ENCODE results near the gene ELAVL2.

ELAVL2 gene

DNA sequence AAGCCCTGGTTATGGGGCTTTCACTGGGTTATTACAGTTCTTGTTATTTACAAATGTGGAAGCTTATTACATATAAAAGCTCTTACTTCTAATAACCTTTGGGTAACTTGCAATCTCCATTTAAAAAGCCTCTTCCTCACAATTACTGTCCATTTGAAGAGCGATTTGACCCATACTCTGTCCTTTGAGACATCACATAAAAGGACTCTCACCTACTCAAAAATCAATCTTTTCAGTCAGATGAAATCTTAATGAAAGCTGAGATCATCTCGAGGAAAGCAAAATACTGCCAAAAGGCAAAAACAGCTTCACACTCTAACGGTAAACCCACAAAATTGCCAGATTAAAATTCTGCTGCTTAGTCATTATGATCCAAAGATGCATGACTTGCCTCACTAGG is 29.8 kb downstream of the ELAVL2 start:
- Mint-ChIP-seq H3K27ac (no peak overlapping the region), H3K27me3 (no peaks in the 10 kb centered on the region), H3K9me3 (peaks cover 5% of the 10 kb centered on the region), H3K36me3 (no peaks in the 10 kb centered on the region), H3K4me1 (no peaks in the 10 kb centered on the region), H3K4me3 (no peak overlapping the region)

DNA sequence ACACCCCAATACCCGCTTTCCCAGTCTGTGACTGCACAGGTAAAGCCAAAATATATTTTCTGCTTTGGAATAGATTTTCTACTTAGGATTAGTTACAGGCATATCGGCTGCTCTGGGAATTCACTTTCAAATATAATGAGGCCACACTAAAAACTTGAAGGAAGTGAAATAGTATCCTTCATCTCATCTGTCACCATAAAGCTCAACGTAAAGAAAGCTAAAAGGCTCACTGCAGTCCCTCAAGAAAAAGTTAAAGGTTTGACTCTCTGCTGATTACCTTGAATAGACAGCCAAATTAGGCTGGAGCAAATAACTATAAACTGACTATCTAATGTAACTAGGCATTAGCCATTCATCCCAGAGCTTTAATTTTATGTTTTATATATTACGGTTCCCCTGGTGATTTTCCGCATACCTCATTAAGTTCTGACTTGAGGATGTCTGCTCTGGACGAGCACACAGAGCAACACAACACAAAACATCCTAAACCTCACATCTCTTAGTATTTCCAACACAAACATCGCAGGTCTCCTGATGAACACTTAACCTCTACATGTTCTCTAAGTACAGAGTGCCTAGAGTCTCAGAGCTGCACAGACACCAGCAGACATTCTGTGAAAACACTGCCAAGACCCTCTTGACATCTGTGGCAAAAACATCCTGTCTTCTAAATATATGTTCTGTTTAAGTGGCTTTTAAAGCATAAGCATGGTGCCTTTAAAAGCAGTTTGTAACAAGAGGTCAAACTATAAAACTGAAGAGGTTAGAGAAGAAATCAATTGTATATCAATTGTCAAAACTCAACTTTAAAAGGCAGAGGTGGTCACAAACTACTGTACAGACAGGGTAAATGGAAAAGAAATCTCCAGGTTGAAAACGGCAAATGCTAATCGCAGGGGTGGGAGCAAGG is 35.4 kb downstream of the ELAVL2 start:
- no peaks in the 10 kb centered on the region for H3K36me3 Mint-ChIP-seq
- no peak overlapping the region for H3K27ac Mint-ChIP-seq
- H3K9me3 Mint-ChIP-seq: peaks cover 6% of the 10 kb centered on the region

DNA sequence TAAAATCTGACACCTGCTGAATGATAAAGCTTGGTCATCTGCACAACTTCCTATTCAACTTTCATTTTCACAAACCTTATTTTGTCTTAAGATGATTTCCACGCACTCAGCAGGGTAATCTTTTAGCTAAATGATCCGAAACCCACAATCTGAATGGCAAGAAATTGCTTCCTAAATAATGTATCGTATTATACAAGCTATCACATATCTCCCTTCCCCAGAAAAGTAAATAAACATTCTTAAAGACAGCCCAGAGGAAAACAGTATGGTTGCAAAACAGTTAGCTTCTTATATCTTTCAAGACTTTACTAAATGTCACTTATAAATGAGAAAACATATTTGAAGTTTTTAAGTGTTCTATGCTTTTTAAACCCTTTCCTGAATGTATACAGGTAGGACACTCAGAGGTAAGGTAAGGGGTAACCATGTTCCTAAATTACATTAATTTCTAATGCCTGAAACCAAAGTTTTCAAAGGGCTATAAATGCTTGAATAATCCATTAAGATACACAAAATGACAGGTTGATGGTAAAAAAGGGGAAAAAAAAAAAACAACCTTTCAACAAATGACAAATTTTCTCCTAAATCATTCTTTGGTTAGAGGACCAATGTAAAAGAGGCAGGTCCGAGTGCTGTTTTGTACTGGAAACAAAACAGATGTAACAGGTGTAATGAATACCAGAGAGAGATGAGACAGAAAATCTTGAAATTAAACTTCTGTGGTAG is 36.3 kb downstream of the ELAVL2 start:
- no peak overlapping the region for H3K27ac Mint-ChIP-seq

More for the DNA sequence above, 35.4 kb downstream of the ELAVL2 start:
- no peaks in the 10 kb centered on the region for H3K27me3 Mint-ChIP-seq
- H3K4me1 Mint-ChIP-seq: no peaks in the 10 kb centered on the region
- no peak overlapping the region for H3K4me3 Mint-ChIP-seq

DNA sequence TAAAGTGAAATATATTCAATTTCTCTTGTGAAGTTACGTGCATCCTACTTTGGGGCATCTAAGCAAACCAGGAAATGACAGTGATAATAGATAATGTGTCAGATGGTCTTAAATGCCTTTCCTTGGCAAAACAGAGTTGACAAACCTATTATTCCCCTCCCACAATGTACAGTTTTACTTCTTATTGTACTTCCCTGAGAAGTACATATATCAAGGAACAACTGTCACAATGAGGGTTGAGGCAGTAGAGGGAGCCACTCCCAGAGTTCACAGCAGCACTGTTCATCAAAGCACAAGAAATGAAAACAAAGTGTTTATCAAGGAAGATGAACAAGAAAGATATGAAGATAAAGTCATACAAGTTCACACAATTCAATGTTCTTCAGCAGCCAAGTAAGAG is 41.1 kb downstream of the ELAVL2 start:
- Mint-ChIP-seq H3K36me3 (no peaks in the 10 kb centered on the region), H3K27me3 (no peaks in the 10 kb centered on the region), H3K4me1 (no peaks in the 10 kb centered on the region), H3K4me3 (no peak overlapping the region), H3K9me3 (peaks cover 5% of the 10 kb centered on the region), H3K27ac (no peak overlapping the region)

More for the DNA sequence above, 36.3 kb downstream of the ELAVL2 start:
- no peaks in the 10 kb centered on the region for H3K36me3 Mint-ChIP-seq
- no peaks in the 10 kb centered on the region for H3K27me3 Mint-ChIP-seq
- H3K9me3 Mint-ChIP-seq: peaks cover 6% of the 10 kb centered on the region
- H3K4me3 Mint-ChIP-seq: no peak overlapping the region
- no peaks in the 10 kb centered on the region for H3K4me1 Mint-ChIP-seq

DNA sequence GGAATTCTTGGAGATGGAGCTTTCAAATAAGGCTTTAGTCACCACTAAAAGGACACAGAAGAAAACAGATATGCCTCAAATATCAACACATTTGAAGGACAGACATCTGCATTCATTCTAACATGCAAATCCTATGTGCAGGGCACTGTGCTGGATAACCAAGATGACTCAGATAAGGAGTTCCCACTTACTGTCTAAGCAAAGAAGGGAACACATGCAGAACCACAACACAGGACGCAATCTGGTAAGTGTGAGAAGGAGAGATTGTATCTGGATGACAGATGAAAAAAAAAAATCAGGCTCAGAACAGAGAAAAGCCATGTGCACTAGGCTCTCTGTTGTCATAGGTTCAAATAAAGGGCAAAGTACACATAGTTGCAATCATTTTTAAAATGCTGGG is 42.5 kb downstream of the ELAVL2 start:
- peaks cover 5% of the 10 kb centered on the region for H3K9me3 Mint-ChIP-seq
- no peak overlapping the region for H3K4me3 Mint-ChIP-seq
- H3K4me1 Mint-ChIP-seq: no peaks in the 10 kb centered on the region
- H3K27me3 Mint-ChIP-seq: no peaks in the 10 kb centered on the region
- no peaks in the 10 kb centered on the region for H3K36me3 Mint-ChIP-seq
- H3K27ac Mint-ChIP-seq: no peak overlapping the region

DNA sequence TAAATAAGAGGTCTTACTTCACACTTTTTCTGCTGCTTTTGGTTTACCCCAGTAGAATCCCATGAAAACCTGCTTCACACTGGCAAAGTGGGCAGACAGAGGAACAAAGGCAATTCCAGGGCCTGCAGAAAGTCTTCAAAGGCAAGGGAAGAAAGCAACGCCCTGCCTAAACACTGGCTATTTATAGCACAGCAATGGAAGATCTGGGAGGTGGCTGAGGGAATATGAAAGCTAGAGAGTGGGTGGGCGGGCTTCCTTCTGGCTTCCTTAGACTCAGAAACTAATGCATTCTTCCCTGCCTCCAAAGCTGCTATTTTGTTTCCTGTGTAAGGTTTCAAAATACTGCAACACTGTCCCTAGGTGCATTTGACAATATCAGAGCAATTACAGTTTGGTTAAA is 46.8 kb downstream of the ELAVL2 start:
- peaks cover 5% of the 10 kb centered on the region for H3K9me3 Mint-ChIP-seq
- no peak overlapping the region for H3K27ac Mint-ChIP-seq
- no peak overlapping the region for H3K4me3 Mint-ChIP-seq
- H3K36me3 Mint-ChIP-seq: no peaks in the 10 kb centered on the region
- no peaks in the 10 kb centered on the region for H3K27me3 Mint-ChIP-seq
- no peaks in the 10 kb centered on the region for H3K4me1 Mint-ChIP-seq

DNA sequence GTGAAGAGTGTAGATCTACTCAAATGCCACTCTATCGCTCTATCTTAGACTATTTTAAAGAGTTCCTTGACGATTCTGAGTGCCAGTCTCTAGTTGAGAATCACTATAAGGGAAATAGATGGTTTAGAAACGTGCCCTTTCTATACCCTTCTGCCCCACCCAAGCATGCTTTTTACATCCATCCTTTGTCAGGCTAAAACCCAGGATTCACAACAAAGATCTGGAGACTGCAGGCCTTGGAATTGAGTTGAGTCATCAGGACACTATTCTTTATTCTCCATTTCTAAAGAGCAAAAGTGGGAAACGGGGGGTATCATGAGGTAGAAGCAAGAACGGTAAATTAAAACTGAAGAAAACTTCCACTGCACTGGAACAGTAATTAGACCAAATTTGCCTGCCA is 48.7 kb downstream of the ELAVL2 start:
- no peak overlapping the region for H3K27ac Mint-ChIP-seq
- H3K9me3 Mint-ChIP-seq: no peaks in the 10 kb centered on the region
- H3K36me3 Mint-ChIP-seq: no peaks in the 10 kb centered on the region
- no peak overlapping the region for H3K4me3 Mint-ChIP-seq
- no peaks in the 10 kb centered on the region for H3K27me3 Mint-ChIP-seq
- no peaks in the 10 kb centered on the region for H3K4me1 Mint-ChIP-seq

DNA sequence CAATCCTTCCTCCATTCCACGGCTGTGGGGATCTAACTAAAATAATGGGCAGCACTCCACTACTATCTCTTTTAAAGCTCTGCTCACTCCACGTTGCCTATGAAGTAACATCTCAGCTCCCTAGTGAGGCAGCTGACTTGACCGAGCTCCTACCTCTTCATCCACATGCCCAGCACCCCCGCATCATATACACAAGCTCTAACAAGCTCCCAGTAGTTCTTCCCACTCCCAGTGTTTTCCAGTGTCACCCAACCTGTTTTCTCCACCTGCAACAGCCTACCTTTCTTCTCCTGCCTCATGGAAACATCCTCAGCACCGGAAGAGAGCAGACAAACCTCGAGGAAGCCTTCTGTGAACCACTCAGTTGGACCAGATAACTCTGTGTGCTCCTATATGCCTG is 50.5 kb downstream of the ELAVL2 start:
- no peaks in the 10 kb centered on the region for H3K27me3 Mint-ChIP-seq
- no peaks in the 10 kb centered on the region for H3K9me3 Mint-ChIP-seq
- no peaks in the 10 kb centered on the region for H3K36me3 Mint-ChIP-seq
- no peak overlapping the region for H3K27ac Mint-ChIP-seq
- no peak overlapping the region for H3K4me3 Mint-ChIP-seq
- H3K4me1 Mint-ChIP-seq: no peaks in the 10 kb centered on the region

DNA sequence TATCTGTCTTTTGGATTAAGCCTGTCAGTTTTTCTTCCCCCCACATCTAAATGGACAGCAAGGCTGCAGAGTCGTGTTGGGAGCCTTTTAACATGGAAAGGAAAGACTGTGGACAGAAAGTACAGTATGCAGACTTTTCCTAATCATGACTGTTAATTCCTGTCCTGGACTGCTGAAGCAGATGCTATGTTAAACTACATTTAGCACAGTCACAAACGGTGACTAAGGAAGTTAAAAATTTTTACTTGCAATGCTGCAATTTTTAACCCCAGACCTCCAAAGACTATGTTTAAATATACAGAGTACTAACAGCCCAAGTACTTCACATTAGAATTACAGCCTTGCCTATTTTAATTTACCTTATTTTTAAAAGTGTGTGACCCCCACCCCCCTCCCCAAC is 51.8 kb downstream of the ELAVL2 start:
- Mint-ChIP-seq H3K4me3 (no peak overlapping the region), H3K36me3 (no peaks in the 10 kb centered on the region), H3K27ac (no peak overlapping the region), H3K9me3 (no peaks in the 10 kb centered on the region), H3K4me1 (no peaks in the 10 kb centered on the region), H3K27me3 (no peaks in the 10 kb centered on the region)

DNA sequence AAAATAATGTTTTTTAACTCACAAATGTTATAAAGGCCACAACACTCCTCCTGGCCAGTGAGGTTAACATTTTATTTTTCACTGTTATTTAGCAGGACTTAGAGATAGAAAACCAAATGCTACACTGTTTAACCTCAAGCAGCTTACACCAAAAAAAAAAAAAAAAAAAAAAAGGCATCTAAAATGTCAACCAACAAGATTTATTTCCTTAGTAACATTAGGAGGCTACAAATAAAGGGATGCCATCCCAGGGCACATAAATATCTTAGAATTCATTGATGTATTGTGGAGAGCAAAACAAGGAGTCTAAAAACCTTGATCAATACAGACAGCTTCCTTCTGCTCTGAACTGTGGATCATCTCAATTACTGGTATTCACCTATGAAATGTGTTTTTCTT is 53.7 kb downstream of the ELAVL2 start:
- Mint-ChIP-seq H3K4me3 (no peak overlapping the region), H3K36me3 (no peaks in the 10 kb centered on the region), H3K27ac (no peak overlapping the region), H3K4me1 (no peaks in the 10 kb centered on the region), H3K27me3 (no peaks in the 10 kb centered on the region), H3K9me3 (no peaks in the 10 kb centered on the region)

DNA sequence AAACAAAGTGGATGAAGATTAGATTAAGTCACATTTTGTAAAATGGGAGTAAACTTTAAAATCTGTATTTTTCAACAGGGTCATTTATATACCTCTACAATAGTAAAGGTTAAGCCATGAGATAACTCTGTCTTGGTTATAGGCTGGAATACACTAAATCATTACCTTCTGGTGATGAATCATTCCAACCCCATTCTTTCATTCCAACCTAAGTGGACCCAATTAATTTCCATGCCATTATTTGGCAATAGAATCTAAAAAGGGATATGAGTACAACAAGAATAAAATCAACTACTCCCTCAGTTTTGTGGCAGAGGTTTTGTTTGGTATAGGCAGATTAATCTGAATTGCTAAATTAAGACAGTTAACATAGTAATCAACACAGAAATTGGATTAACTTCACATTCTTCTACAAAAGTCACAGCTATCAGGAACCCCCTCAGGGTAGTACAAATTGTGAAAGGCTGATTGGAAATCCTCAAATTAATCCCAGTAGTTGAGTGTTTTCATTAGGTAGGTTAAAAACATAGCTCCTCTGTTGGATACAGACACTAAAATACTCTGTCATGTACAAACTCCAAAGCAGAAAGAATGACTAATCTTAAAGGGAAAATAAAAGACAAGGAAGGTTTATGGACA is 54.2 kb downstream of the ELAVL2 start:
- no peak overlapping the region for H3K27ac Mint-ChIP-seq
- H3K36me3 Mint-ChIP-seq: no peaks in the 10 kb centered on the region
- H3K9me3 Mint-ChIP-seq: no peaks in the 10 kb centered on the region
- H3K4me3 Mint-ChIP-seq: no peak overlapping the region
- H3K27me3 Mint-ChIP-seq: no peaks in the 10 kb centered on the region
- no peaks in the 10 kb centered on the region for H3K4me1 Mint-ChIP-seq

DNA sequence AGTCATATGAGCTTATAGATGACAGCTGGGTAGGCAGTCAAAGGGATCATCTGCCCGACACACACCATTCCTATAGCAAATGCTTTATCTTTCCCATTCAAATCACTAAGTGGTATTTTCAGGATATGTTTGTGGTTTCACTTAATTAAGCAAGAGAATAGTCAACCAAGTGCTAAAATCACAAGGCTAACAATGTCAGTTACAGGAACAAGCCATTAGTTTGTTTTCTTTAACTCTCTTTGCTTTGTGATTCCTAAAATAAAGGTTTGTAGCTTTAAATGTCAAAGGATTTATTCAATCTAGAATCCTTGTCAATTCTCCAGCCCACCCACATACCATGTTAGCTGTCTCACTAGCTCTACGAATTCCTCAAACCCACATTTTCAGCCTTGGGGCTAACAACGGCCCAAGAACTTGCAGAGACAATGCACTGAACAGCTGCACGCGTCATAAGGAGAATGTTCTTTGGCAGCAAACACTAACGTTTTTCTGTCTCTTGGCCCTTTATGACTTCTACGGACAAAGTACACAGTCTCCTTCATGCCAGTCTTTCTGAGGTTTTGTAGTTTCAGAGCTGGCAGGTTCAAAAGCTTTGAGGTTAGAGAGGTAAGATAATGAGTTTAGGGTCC is 56.6 kb downstream of the ELAVL2 start:
- no peaks in the 10 kb centered on the region for H3K9me3 Mint-ChIP-seq
- no peak overlapping the region for H3K4me3 Mint-ChIP-seq
- no peak overlapping the region for H3K27ac Mint-ChIP-seq
- H3K36me3 Mint-ChIP-seq: no peaks in the 10 kb centered on the region
- H3K4me1 Mint-ChIP-seq: no peaks in the 10 kb centered on the region
- no peaks in the 10 kb centered on the region for H3K27me3 Mint-ChIP-seq

DNA sequence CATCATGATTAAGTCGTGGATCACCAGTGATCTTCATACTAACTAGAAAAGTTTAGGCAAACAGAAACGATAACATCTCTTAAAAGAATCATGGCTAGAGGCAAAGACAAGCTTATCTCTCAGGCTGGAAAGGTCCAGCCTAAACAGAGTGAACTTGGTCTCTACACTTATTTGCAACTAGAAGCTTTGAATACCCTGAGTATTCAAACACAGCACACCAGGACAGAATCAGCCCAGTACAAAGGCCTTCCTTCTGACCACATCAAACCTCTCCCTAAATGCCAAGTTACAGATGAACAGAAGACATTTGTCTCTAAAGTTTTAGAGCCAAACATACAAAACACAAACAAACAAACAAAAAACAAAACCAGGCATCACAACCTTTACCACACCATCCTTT is 57.2 kb downstream of the ELAVL2 start:
- H3K9me3 Mint-ChIP-seq: no peaks in the 10 kb centered on the region
- H3K4me1 Mint-ChIP-seq: no peaks in the 10 kb centered on the region
- no peak overlapping the region for H3K4me3 Mint-ChIP-seq
- H3K27ac Mint-ChIP-seq: no peak overlapping the region
- H3K27me3 Mint-ChIP-seq: no peaks in the 10 kb centered on the region
- H3K36me3 Mint-ChIP-seq: no peaks in the 10 kb centered on the region

DNA sequence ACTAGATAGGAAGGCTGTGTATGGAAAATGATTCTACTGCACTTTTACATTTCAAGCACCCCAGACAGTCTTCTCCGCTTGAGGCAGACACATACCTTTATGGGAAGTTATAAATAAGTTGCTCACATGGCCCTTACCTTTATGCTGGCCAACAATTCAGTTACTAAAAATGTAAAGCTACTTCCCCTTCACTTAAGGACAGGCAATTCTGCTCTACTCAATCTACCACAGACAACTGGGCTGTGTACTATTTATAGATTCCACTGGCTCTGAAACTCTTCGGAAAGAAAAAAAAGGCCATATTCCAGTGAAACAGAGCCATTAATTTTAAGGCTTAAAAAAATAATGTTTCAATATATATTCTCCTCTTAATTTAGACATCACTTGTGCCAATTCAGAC is 59.4 kb downstream of the ELAVL2 start:
- H3K27me3 Mint-ChIP-seq: no peaks in the 10 kb centered on the region
- no peak overlapping the region for H3K4me3 Mint-ChIP-seq
- no peaks in the 10 kb centered on the region for H3K4me1 Mint-ChIP-seq
- no peaks in the 10 kb centered on the region for H3K36me3 Mint-ChIP-seq
- H3K9me3 Mint-ChIP-seq: no peaks in the 10 kb centered on the region
- no peak overlapping the region for H3K27ac Mint-ChIP-seq

DNA sequence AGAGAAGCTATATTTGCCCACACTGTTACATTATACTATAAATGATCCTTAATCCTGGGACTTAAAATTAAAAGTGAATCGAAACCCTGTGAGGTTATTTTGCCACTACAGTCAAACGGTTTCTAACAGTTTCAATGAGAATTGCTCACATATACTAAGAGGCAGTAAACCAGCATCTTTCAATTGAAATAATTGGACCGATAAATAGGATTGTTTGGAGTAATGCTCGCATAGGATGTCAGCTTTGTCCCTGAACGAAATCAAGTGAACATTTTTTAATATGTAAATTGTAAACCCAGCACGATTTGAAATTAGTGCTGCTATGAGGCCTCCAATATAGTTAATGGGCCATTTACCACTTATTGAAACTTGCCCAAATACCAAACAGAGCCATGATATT is 60.5 kb downstream of the ELAVL2 start:
- Mint-ChIP-seq H3K36me3 (no peaks in the 10 kb centered on the region), H3K4me3 (no peak overlapping the region), H3K4me1 (no peaks in the 10 kb centered on the region), H3K9me3 (no peaks in the 10 kb centered on the region), H3K27ac (no peak overlapping the region), H3K27me3 (no peaks in the 10 kb centered on the region)

DNA sequence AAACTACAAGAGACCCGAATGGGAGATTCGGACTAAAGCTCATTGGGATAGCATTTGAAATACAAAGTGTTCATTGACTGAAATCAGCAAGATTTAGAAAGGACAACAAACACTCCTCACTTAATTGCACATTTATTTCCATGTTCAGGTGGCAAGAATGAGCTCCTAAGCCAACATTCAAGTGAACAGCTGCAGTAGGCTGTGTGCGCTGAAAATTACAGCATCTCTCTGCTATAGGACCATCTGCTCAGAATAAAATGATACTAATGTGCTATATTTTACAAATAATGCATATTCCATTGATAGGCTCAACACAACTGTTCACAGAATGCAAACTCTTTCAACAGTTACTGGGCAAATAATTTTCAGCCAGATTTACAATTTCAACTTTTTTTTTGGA is 61.8 kb downstream of the ELAVL2 start:
- H3K27me3 Mint-ChIP-seq: no peaks in the 10 kb centered on the region
- H3K4me1 Mint-ChIP-seq: no peaks in the 10 kb centered on the region
- no peaks in the 10 kb centered on the region for H3K9me3 Mint-ChIP-seq
- no peaks in the 10 kb centered on the region for H3K36me3 Mint-ChIP-seq
- H3K4me3 Mint-ChIP-seq: no peak overlapping the region
- H3K27ac Mint-ChIP-seq: no peak overlapping the region

Data from activated naive CD4-positive, alpha-beta T cell treated with anti-CD3 and anti-CD28 coated beads, Interleukin-2, amount 50 U/mL, for 24 hours (primary cell).